BJ (cell line): Measurements from ENCODE around the gene UBFD1. TPM values are rescaled to one million over a fixed set of nuclear protein-coding genes. Genes with fewer than 3 reads are reported as not detected.

Experiments used
- polyA plus RNA-seq: library from polyadenylated mRNA; depleted of rRNA; stranded (reverse); fragments of >200 nt; gene quantifications from 2 replicates; pipeline ENCODE4 v1.2.3, GENCODE V29; 2011; rRNA removed

The UBFD1 gene
- polyA plus RNA-seq, 1 experiment: 61.4 TPM

Other genes starting within 250 kb of the UBFD1 start
- 22.5 and 31.2 TPM in 2 replicates for gene COG7, start 104.5 kb upstream of the UBFD1 start, polyA plus RNA-seq
- gene GGA2, start 47.2 kb upstream of the UBFD1 start, polyA plus RNA-seq: 19.0 and 26.4 TPM in 2 replicates
- gene EARS2, start 377 bp upstream of the UBFD1 start, polyA plus RNA-seq: 27.8 and 28.8 TPM in 2 replicates
- 64.6 and 71.9 TPM in 2 replicates for gene NDUFAB1, start 38.6 kb downstream of the UBFD1 start, polyA plus RNA-seq
- gene PALB2, start 83.6 kb downstream of the UBFD1 start, polyA plus RNA-seq: 3.2 and 5.7 TPM in 2 replicates
- gene DCTN5, start 83.7 kb downstream of the UBFD1 start, polyA plus RNA-seq: 54.0 and 79.1 TPM in 2 replicates
- 21.7 and 54.0 TPM in 2 replicates for gene PLK1, start 121.2 kb downstream of the UBFD1 start, polyA plus RNA-seq
- 0.23 TPM in 1 of 2 replicates, not detected in the other for gene ERN2, start 155.5 kb downstream of the UBFD1 start, polyA plus RNA-seq
- gene CHP2, start 197.3 kb downstream of the UBFD1 start, polyA plus RNA-seq: not detected in 2 replicates